Kidney (tissue), 14 donors: ENCODE results near the gene ADGRE2. TPM values are rescaled to one million over a fixed set of nuclear protein-coding genes. Genes with fewer than 3 reads are reported as not detected.

Source experiments
- DNase-seq, 5 donors: peaks; one replicate each; pipeline ENCODE4 v3.0.0-alpha.2; 2013 to 2020
- FAIRE-seq: peaks from 2 replicates; lab custom pipeline; 2012; peaks lifted over from hg19 to GRCh38; lab: Jason Lieb, UNC
- H3K27ac ChIP-seq, 2 donors: one replicate each; pipeline ENCODE4 v1.7.0; 2013; ENCODE audit warnings: low read depth in 2 of 2, low read length in 2 of 2, inconsistent platforms in 1 of 2
- H3K27me3 ChIP-seq: one replicate; pipeline ENCODE4 v1.7.1; 2013; ENCODE audit warnings: low read length, inconsistent platforms; ENCODE audit not compliant: control insufficient read depth, insufficient read depth
- H3K36me3 ChIP-seq, 3 donors: one replicate each; pipeline versions ENCODE4 v1.7.0 to v1.7.1; 2013; ENCODE audit warnings: low read length in 3 of 3, control low read depth in 1 of 3, inconsistent platforms in 1 of 3; ENCODE audit not compliant: insufficient read depth in 3 of 3, control insufficient read depth in 2 of 3
- H3K4me1 ChIP-seq, 3 donors: one replicate each; pipeline versions ENCODE4 v1.7.0 to v1.7.1; 2013; ENCODE audit warnings: low read length in 3 of 3, inconsistent platforms in 1 of 3, low read depth in 1 of 3; ENCODE audit not compliant: control insufficient read depth in 2 of 3, insufficient read depth in 2 of 3
- H3K4me3 ChIP-seq, 3 donors: one replicate each; pipeline versions ENCODE4 v1.7.0 to v1.8.1; 2013; ENCODE audit warnings: low read length in 3 of 3, control low read depth in 1 of 3, inconsistent platforms in 1 of 3
- H3K9ac ChIP-seq, 3 donors: one replicate each; pipeline versions ENCODE4 v1.7.0 to v1.7.1; 2013; ENCODE audit warnings: low read length in 3 of 3, control low read depth in 1 of 3, inconsistent platforms in 1 of 3
- H3K9me3 ChIP-seq, 3 donors: one replicate each; pipeline versions ENCODE4 v1.7.0 to v1.7.1; 2013; ENCODE audit warnings: low read length in 3 of 3, control low read depth in 1 of 3, inconsistent platforms in 1 of 3; ENCODE audit not compliant: control insufficient read depth in 2 of 3, insufficient read depth in 1 of 3
- CTCF ChIP-seq: IDR thresholded peaks from 3 replicates; pipeline ENCODE4 v1.5.1; 2012; ENCODE audit warnings: mild to moderate bottlenecking, moderate library complexity, borderline replicate concordance; ENCODE audit not compliant: insufficient read depth; ENCODE audit errors: extremely low read depth
- intact Hi-C: fragments of 100-400 bp; cut with DNase I; formaldehyde crosslinking; loops from one replicate; pipeline ENCODE4 v1.11.1; 2022
- polyA plus RNA-seq: library from polyadenylated mRNA; stranded (reverse); fragments of 350-450 nt; fragmentation: Illumina TruSeq; extraction: RNeasy Lipid Tissue Mini Kit (QIAGEN cat#74804); gene quantifications from one replicate; pipeline ENCODE4 v1.2.3, GENCODE V29; 2014; ENCODE audit warnings: low read depth, low replicate concordance; ENCODE audit not compliant: insufficient read depth
- total RNA-seq: library from RNA; stranded (reverse); fragmentation: NEBNext Ultra II Directional; extraction: Animal tissue kit (Norgen Biotek cat#: 25700); gene quantifications from one replicate; pipeline ENCODE4 v1.2.1, GENCODE V29; 2021
- donor health status: control.
- donor health status: control.
- donor health status: control.
- donor health status: control.
- donor health status: control.
- donor health status: DM: yes; HTN: yes; CAD: no.
- donor health status: Normal renal cell carcinoma (clear cell type).

The ADGRE2 gene
- total and polyA plus RNA-seq, 2 donors from 2014 or later: 0.15 to 10.4 TPM

- no peak overlapping the region for H3K4me3 ChIP-seq
- no peaks in the 10 kb centered on the region for H3K36me3 ChIP-seq
- no peak overlapping the region for H3K27ac ChIP-seq
- no peaks in the 10 kb centered on the region for H3K27me3 ChIP-seq
- TF ChIP-seq CTCF: no peak
- FAIRE-seq (no peak), DNase-seq (no peak)
- no peak overlapping the region for H3K9ac ChIP-seq
- no peaks in the 10 kb centered on the region for H3K4me1 ChIP-seq
- intact Hi-C loops: no loop called here
- H3K9me3 ChIP-seq: peaks cover 0 to 2% (median 0%) of the 10 kb centered on the region in 3 donors
Observed at GRCh38 chr19:14735915-14736314, 42.4 kb downstream of the ADGRE2 start.

GRCh38 chr19:14733574-14733973 is 44.8 kb downstream of the ADGRE2 start:
- Histone ChIP-seq H3K9ac (no peak overlapping the region), H3K27me3 (no peaks in the 10 kb centered on the region), H3K4me3 (no peak overlapping the region), H3K9me3 (peaks cover 0 to 6% (median 6%) of the 10 kb centered on the region in 3 donors), H3K27ac (no peak overlapping the region), H3K36me3 (no peaks in the 10 kb centered on the region), H3K4me1 (no peaks in the 10 kb centered on the region)
- no peak for TF ChIP-seq CTCF
- intact Hi-C loops: no loop called here
- no peak for DNase-seq
- no peak for FAIRE-seq

- Histone ChIP-seq H3K4me3 (no peak overlapping the region), H3K4me1 (no peaks in the 10 kb centered on the region), H3K36me3 (no peaks in the 10 kb centered on the region), H3K9ac (no peak overlapping the region), H3K9me3 (peaks cover 0 to 12% (median 8%) of the 10 kb centered on the region in 3 donors), H3K27me3 (no peaks in the 10 kb centered on the region), H3K27ac (no peak overlapping the region)
- no peak for TF ChIP-seq CTCF
- FAIRE-seq: no peak
- intact Hi-C loops: no loop called here
- no peak for DNase-seq
Observed at GRCh38 chr19:14732510-14732909, 45.9 kb downstream of the ADGRE2 start.

GRCh38 chr19:14731200-14731599 is 47.2 kb downstream of the ADGRE2 start:
- no peak for DNase-seq
- TF ChIP-seq CTCF: no peak
- intact Hi-C loops: no loop called here
- Histone ChIP-seq H3K9ac (no peak overlapping the region), H3K27me3 (no peaks in the 10 kb centered on the region), H3K36me3 (no peaks in the 10 kb centered on the region), H3K9me3 (peaks cover 0 to 19% (median 12%) of the 10 kb centered on the region in 3 donors), H3K4me1 (no peaks in the 10 kb centered on the region), H3K27ac (no peak overlapping the region), H3K4me3 (no peak overlapping the region)
- FAIRE-seq: no peak
